H9 (cell line): Measurements from ENCODE around the gene RALBP1. TPM values are rescaled to one million over a fixed set of nuclear protein-coding genes. Genes with fewer than 3 reads are reported as not detected.

ENCODE experiments used
- DNase-seq: peaks from one replicate; pipeline ENCODE4 v3.0.0-alpha.2; 2017
- H2AFZ ChIP-seq: one replicate; pipeline ENCODE4 v1.6.1; 2013; ENCODE audit warnings: mild to moderate bottlenecking, low read length, control low read depth, moderate library complexity
- H2AK5ac ChIP-seq: 2 replicates; pipeline ENCODE4 v1.6.1; 2013; ENCODE audit warnings: low read length, control low read depth, mixed read lengths; ENCODE audit not compliant: insufficient read length
- H2BK120ac ChIP-seq: one replicate; pipeline ENCODE4 v1.6.1; 2013; ENCODE audit warnings: low read depth, mild to moderate bottlenecking, low read length, control low read depth, inconsistent platforms; ENCODE audit not compliant: poor library complexity, severe bottlenecking
- H2BK12ac ChIP-seq: 2 replicates; pipeline ENCODE4 v1.6.1; 2013; ENCODE audit warnings: low read length, control low read depth, mixed read lengths, low read depth; ENCODE audit not compliant: insufficient read length
- H2BK15ac ChIP-seq: 2 replicates; pipeline ENCODE4 v1.6.1; 2013; ENCODE audit warnings: low read depth, low read length, control low read depth
- H2BK20ac ChIP-seq: one replicate; pipeline ENCODE4 v1.6.1; 2013; ENCODE audit warnings: low read depth, mild to moderate bottlenecking, low read length, control low read depth, inconsistent platforms; ENCODE audit not compliant: poor library complexity, severe bottlenecking
- H2BK5ac ChIP-seq: 2 replicates; pipeline ENCODE4 v1.6.1; 2013; ENCODE audit warnings: low read length, control low read depth, mixed read lengths; ENCODE audit not compliant: insufficient read length
- H3K14ac ChIP-seq: 2 replicates; pipeline ENCODE4 v1.6.1; 2013; ENCODE audit warnings: low read length, control low read depth; ENCODE audit not compliant: insufficient read depth
- H3K18ac ChIP-seq: 2 replicates; pipeline ENCODE4 v1.6.1; 2013; ENCODE audit warnings: low read depth, mild to moderate bottlenecking, mixed read lengths, low read length, control low read depth; ENCODE audit not compliant: insufficient read length
- H3K23ac ChIP-seq: 2 replicates; pipeline ENCODE4 v1.6.1; 2013; ENCODE audit warnings: low read length, control low read depth, mixed read lengths, low read depth; ENCODE audit not compliant: insufficient read length
- H3K23me2 ChIP-seq: 2 replicates; pipeline ENCODE4 v1.6.1; 2013; ENCODE audit warnings: low read depth, mild to moderate bottlenecking, mixed read lengths, low read length, control low read depth; ENCODE audit not compliant: insufficient read length, poor library complexity, severe bottlenecking
- H3K27ac ChIP-seq: 2 replicates; pipeline ENCODE4 v1.5.1; 2013; ENCODE audit warnings: low read length, control low read depth, mixed read lengths, low read depth; ENCODE audit not compliant: insufficient read length
- H3K27me3 ChIP-seq: 2 replicates; pipeline ENCODE4 v1.6.1; 2013; ENCODE audit warnings: low read length, control low read depth, inconsistent platforms; ENCODE audit not compliant: insufficient read depth
- H3K4ac ChIP-seq: 2 replicates; pipeline ENCODE4 v1.6.1; 2013; ENCODE audit warnings: low read depth, mild to moderate bottlenecking, control low read depth, inconsistent platforms, low read length, moderate library complexity
- H3K4me1 ChIP-seq: 2 replicates; pipeline ENCODE4 v1.6.1; 2013; ENCODE audit warnings: low read length, control low read depth, inconsistent platforms; ENCODE audit not compliant: insufficient read depth
- H3K4me2 ChIP-seq: 2 replicates; pipeline ENCODE4 v1.6.1; 2013; ENCODE audit warnings: low read length, control low read depth, mixed read lengths; ENCODE audit not compliant: insufficient read length, insufficient read depth
- H3K56ac ChIP-seq: 2 replicates; pipeline ENCODE4 v1.6.1; 2013; ENCODE audit warnings: low read depth, mild to moderate bottlenecking, mixed read lengths, low read length, control low read depth; ENCODE audit not compliant: insufficient read length
- H3K79me1 ChIP-seq: 2 replicates; pipeline ENCODE4 v1.6.1; 2013; ENCODE audit warnings: low read depth, mild to moderate bottlenecking, moderate library complexity, low read length, control low read depth, inconsistent platforms; ENCODE audit not compliant: insufficient read depth, poor library complexity, severe bottlenecking
- H3K79me2 ChIP-seq: 2 replicates; pipeline ENCODE4 v1.6.1; 2013; ENCODE audit warnings: low read length, control low read depth, inconsistent platforms; ENCODE audit not compliant: insufficient read depth
- H3K9ac ChIP-seq: 2 replicates; pipeline ENCODE4 v1.6.1; 2013; ENCODE audit warnings: low read length, control low read depth, mixed read lengths; ENCODE audit not compliant: insufficient read length; ENCODE audit errors: extremely low read depth
- H3K9me3 ChIP-seq: one replicate; pipeline ENCODE4 v1.6.1; 2013; ENCODE audit warnings: low read depth, low read length, inconsistent platforms; ENCODE audit not compliant: control insufficient read depth
- H3T11ph ChIP-seq: one replicate; pipeline ENCODE4 v1.6.1; 2013; ENCODE audit warnings: mild to moderate bottlenecking, low read length, control low read depth, inconsistent platforms
- H4K20me1 ChIP-seq: one replicate; pipeline ENCODE4 v1.6.1; 2013; ENCODE audit not compliant: control insufficient read depth, insufficient read length, insufficient read depth
- H4K5ac ChIP-seq: 2 replicates; pipeline ENCODE4 v1.6.1; 2013; ENCODE audit warnings: low read depth, mild to moderate bottlenecking, mixed read lengths, low read length, control low read depth; ENCODE audit not compliant: insufficient read length
- H4K8ac ChIP-seq: replicated peaks from 2 replicates; pipeline ENCODE4 v1.6.1; 2013; ENCODE audit warnings: low read length, control low read depth, mixed read lengths, low read depth; ENCODE audit not compliant: insufficient read length
- H4K91ac ChIP-seq: 2 replicates; pipeline ENCODE4 v1.6.1; 2013; ENCODE audit warnings: low read depth, mild to moderate bottlenecking, moderate library complexity, mixed read lengths, low read length, control low read depth; ENCODE audit not compliant: insufficient read length
- H3K27ac Mint-ChIP-seq, 3 experiments: 2 replicates in 2 of 3; 3 replicates in 1 of 3; pipeline ENCODE4 v1.8.0; 2020 to 2021; ENCODE audit warnings: mixed read lengths in 3 of 3, mild to moderate bottlenecking in 1 of 3, moderate library complexity in 1 of 3
- H3K27me3 Mint-ChIP-seq: 2 replicates; pipeline ENCODE4 v1.8.0; 2021; ENCODE audit warnings: low read depth, mild to moderate bottlenecking, moderate library complexity, mixed read lengths
- H3K36me3 Mint-ChIP-seq, 3 experiments: 2 replicates in 2 of 3; 3 replicates in 1 of 3; pipeline ENCODE4 v1.8.0; 2020 to 2021; ENCODE audit warnings: low read depth in 3 of 3, mixed read lengths in 3 of 3; ENCODE audit not compliant: insufficient read depth in 1 of 3
- H3K4me1 Mint-ChIP-seq, 2 experiments: 2 replicates each; pipeline ENCODE4 v1.8.0; 2020; ENCODE audit warnings: mixed read lengths in 2 of 2
- H3K4me3 Mint-ChIP-seq, 2 experiments: 2 replicates in 1 of 2; 3 replicates in 1 of 2; pipeline ENCODE4 v1.8.0; 2020 to 2021; ENCODE audit warnings: mild to moderate bottlenecking in 2 of 2, mixed read lengths in 2 of 2, moderate library complexity in 1 of 2
- H3K9me3 Mint-ChIP-seq, 2 experiments: 2 replicates in 1 of 2; 3 replicates in 1 of 2; pipeline ENCODE4 v1.8.0; 2020; ENCODE audit warnings: mild to moderate bottlenecking in 2 of 2, mixed read lengths in 2 of 2, moderate library complexity in 1 of 2
- WGBS: extraction: QIAGEN DNeasy Blood & Tissue Kit; methylation state at CpG from one replicate; pipeline ENCODE4 v1.1.7; 2013; ENCODE audit warnings: missing lambda C conversion rate, low lambda C conversion rate, mixed read lengths; ENCODE audit not compliant: insufficient read length; ENCODE audit errors: extremely low coverage; 5-methylcytosine and 5-hydroxymethylcytosine counted together
- total RNA-seq: library from RNA; stranded (reverse); gene quantifications from 2 replicates; pipeline ENCODE4 v1.2.1, GENCODE V29; 2021
- TF ChIP-seq, protein P1 (sequence below): fragments of 200-600 bp; sonication (generic); conservative IDR thresholded peaks from 3 replicates; pipeline ENCODE4 v1.8.0; 2021; ENCODE audit warnings: antibody characterized with exemption, mild to moderate bottlenecking

The RALBP1 gene
- total RNA-seq, 1 experiment from 2014 or later: 51.0 TPM

DNA sequence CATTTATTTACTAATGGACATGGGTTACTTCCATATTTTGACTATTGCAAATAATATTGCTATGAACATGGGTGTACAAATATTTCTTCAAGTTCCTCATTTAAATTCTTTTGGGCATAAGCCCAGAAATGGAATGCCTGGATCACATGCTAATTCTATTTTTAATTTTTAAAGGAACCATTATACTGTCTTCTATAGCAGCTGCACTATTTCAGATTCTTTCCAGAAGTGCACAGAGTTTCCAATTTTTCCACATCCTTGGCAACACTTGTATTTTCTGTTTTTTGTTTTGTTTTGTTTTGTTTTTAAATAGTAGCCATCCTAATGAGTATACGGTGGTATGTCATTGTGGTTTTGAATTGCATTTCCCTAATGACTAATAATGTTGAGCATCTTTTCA lies 8.5 kb upstream of the RALBP1 start:
- WGBS: no CpG with 5 or more reads among the region's 1 CpG
- H3K4me1 Mint-ChIP-seq: 0 out of 4 replicates have a peak, but pooled peaks cover 0 to 3% of the 10 kb centered on the region in 2 experiments

More for the DNA sequence above, 8.5 kb upstream of the RALBP1 start:
- Histone ChIP-seq H2BK15ac (no peak overlapping the region), H2AFZ (no peak overlapping the region), H2BK20ac (no peak overlapping the region), H3K4me1 (no peaks in the 10 kb centered on the region), H4K20me1 (no peaks in the 10 kb centered on the region), H4K8ac (no peak overlapping the region), H3K56ac (no peak overlapping the region), H3K27ac (no peak overlapping the region), H4K5ac (no peak overlapping the region), H3K9ac (no peak overlapping the region), H3K79me1 (no peaks in the 10 kb centered on the region), H3K4ac (no peak overlapping the region), H3K79me2 (no peaks in the 10 kb centered on the region), H3K23ac (no peak overlapping the region), H2BK12ac (no peak overlapping the region), H3K18ac (no peak overlapping the region), H3T11ph (no peak overlapping the region), H3K23me2 (no peaks in the 10 kb centered on the region), H4K91ac (no peak overlapping the region), H3K27me3 (no peaks in the 10 kb centered on the region), H2BK5ac (no peak overlapping the region), H3K14ac (no peak overlapping the region), H3K4me2 (no peak overlapping the region), H2BK120ac (no peak overlapping the region), H2AK5ac (no peak overlapping the region), H3K9me3 (no peaks in the 10 kb centered on the region)
- no peak overlapping the region for H3K27ac Mint-ChIP-seq
- 0 out of 2 replicates have a peak, but pooled peaks cover 1% of the 10 kb centered on the region for H3K27me3 Mint-ChIP-seq
- H3K36me3 Mint-ChIP-seq: peaks cover 4 to 14% (median 14%) of the 10 kb centered on the region in 3 experiments; a peak in 5 of 7 replicates
- TF ChIP-seq, protein P1, sequence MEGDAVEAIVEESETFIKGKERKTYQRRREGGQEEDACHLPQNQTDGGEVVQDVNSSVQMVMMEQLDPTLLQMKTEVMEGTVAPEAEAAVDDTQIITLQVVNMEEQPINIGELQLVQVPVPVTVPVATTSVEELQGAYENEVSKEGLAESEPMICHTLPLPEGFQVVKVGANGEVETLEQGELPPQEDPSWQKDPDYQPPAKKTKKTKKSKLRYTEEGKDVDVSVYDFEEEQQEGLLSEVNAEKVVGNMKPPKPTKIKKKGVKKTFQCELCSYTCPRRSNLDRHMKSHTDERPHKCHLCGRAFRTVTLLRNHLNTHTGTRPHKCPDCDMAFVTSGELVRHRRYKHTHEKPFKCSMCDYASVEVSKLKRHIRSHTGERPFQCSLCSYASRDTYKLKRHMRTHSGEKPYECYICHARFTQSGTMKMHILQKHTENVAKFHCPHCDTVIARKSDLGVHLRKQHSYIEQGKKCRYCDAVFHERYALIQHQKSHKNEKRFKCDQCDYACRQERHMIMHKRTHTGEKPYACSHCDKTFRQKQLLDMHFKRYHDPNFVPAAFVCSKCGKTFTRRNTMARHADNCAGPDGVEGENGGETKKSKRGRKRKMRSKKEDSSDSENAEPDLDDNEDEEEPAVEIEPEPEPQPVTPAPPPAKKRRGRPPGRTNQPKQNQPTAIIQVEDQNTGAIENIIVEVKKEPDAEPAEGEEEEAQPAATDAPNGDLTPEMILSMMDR: no peak
- no peak for DNase-seq
- H3K4me3 Mint-ChIP-seq: no peak overlapping the region
- peaks cover 19 to 24% of the 10 kb centered on the region in 2 experiments for H3K9me3 Mint-ChIP-seq
